HepG2 (cell line): ENCODE results near the gene PLD3. TPM values are rescaled to one million over a fixed set of nuclear protein-coding genes. Genes with fewer than 3 reads are reported as not detected.

Experiments
- AFF4 ChIP-seq: sonication (generic); formaldehyde crosslinking; IDR thresholded peaks from 2 replicates; pipeline ENCODE4 v1.4.0; 2020; ENCODE audit warnings: missing genetic modification reagents
- ARHGAP35 ChIP-seq: sonication (generic); formaldehyde crosslinking; IDR thresholded peaks from 2 replicates; pipeline ENCODE4 v1.9.0; 2022; ENCODE audit warnings: mild to moderate bottlenecking, inconsistent platforms, moderate library complexity, missing genetic modification reagents, borderline replicate concordance
- ATM ChIP-seq: fragments of 450-650 bp; IDR thresholded peaks from 2 replicates; pipeline ENCODE4 v1.7.1; 2017; ENCODE audit warnings: mild to moderate bottlenecking, borderline replicate concordance
- ELF1 ChIP-seq: sonication (generic); formaldehyde crosslinking; IDR thresholded peaks from 2 replicates; pipeline ENCODE4 v1.4.0; 2020; ENCODE audit warnings: missing genetic modification reagents
- IRF1 ChIP-seq: sonication (generic); formaldehyde crosslinking; IDR thresholded peaks from 2 replicates; pipeline ENCODE4 v1.4.0; 2020; ENCODE audit warnings: low read depth, mild to moderate bottlenecking, missing genetic modification reagents
- JARID2 ChIP-seq: sonication (generic); formaldehyde crosslinking; IDR thresholded peaks from 2 replicates; pipeline ENCODE4 v1.8.1; 2023; ENCODE audit warnings: missing genetic modification reagents, inconsistent platforms; ENCODE audit not compliant: insufficient replicate concordance
- MAX ChIP-seq: IDR thresholded peaks from 2 replicates; pipeline ENCODE4 v1.6.1; 2012; ENCODE audit warnings: inconsistent platforms
- NCOA1 ChIP-seq: sonication (generic); formaldehyde crosslinking; IDR thresholded peaks from 2 replicates; pipeline ENCODE4 v1.9.0; 2021; ENCODE audit warnings: missing genetic modification reagents
- NFAT5 ChIP-seq: sonication (generic); formaldehyde crosslinking; IDR thresholded peaks from 2 replicates; pipeline ENCODE4 v1.4.0; 2020; ENCODE audit warnings: missing genetic modification reagents
- POLR2A ChIP-seq, 2 experiments: IDR thresholded peaks; 2 replicates each; pipeline ENCODE4 v1.6.1; 2011; ENCODE audit warnings: low read depth in 2 of 2, low read length in 2 of 2, mild to moderate bottlenecking in 1 of 2, moderate library complexity in 1 of 2; ENCODE audit not compliant: insufficient read depth in 1 of 2
- REXO4 ChIP-seq: sonication (generic); formaldehyde crosslinking; IDR thresholded peaks from 2 replicates; pipeline ENCODE4 v1.8.0; 2022; ENCODE audit warnings: missing genetic modification reagents, mild to moderate bottlenecking, borderline replicate concordance
- SIN3A ChIP-seq: IDR thresholded peaks from 2 replicates; pipeline ENCODE4 v1.6.1; 2011; ENCODE audit warnings: low read depth, mild to moderate bottlenecking, control low read depth, low read length, borderline replicate concordance
- TARDBP ChIP-seq: sonication (generic); formaldehyde crosslinking; IDR thresholded peaks from 2 replicates; pipeline ENCODE4 v1.8.0; 2022; ENCODE audit warnings: mild to moderate bottlenecking, missing genetic modification reagents
- TGIF2 ChIP-seq: IDR thresholded peaks from 2 replicates; pipeline ENCODE4 v1.6.1; 2016; ENCODE audit warnings: control low read depth, missing compliant biosample characterization
- ZNF317 ChIP-seq: sonication (generic); formaldehyde crosslinking; IDR thresholded peaks from 2 replicates; pipeline ENCODE4 v1.5.0; 2020; ENCODE audit warnings: mild to moderate bottlenecking, missing genetic modification reagents
- ZNF446 ChIP-seq: sonication (generic); formaldehyde crosslinking; IDR thresholded peaks from 2 replicates; pipeline ENCODE4 v1.5.0; 2020; ENCODE audit warnings: mild to moderate bottlenecking, missing genetic modification reagents
- polyA plus RNA-seq, 8 experiments: library from polyadenylated mRNA; depleted of rRNA in 3 of 8; stranded (reverse) in 7 of 8; unstranded in 1 of 8; fragments of >200 nt; fragmentation: Illumina TruSeq in 4 of 8; extraction: Trizol in 4 of 8; gene quantifications; 2 replicates each; pipeline versions ENCODE4 v1.2.1 to v1.2.3, GENCODE V29; 2011 to 2016; ENCODE audit warnings: low read depth in 4 of 8, missing spikeins in 1 of 8, mixed read lengths in 1 of 8; ENCODE audit not compliant: insufficient read depth in 1 of 8
- total RNA-seq, 5 experiments: library from RNA; depleted of rRNA; stranded (reverse); fragments of >200 nt; fragmentation: Illumina TruSeq; extraction: Trizol; gene quantifications; 2 replicates each; pipeline ENCODE4 v1.2.3, GENCODE V29; 2016; ENCODE audit warnings: low read depth in 1 of 5

The PLD3 gene
- total and polyA plus RNA-seq, 2 of the 13 experiments (the other 11 are each of a cell fraction or from before 2014, with no cell fraction given), result 45.7 to 164 TPM

- TF ChIP-seq NFAT5 (no peak), NCOA1 (CRISPR knock-in tag) (no peak), SIN3A (peak; percentile 43; the same call in 1 of the 2 replicates), REXO4 (CRISPR knock-in tag) (no peak), ATM (no peak), ARHGAP35 (CRISPR knock-in tag) (no peak), MAX (peak; percentile 82), ZNF317 (CRISPR knock-in tag) (no peak), JARID2 (CRISPR knock-in tag) (no peak), TARDBP (CRISPR knock-in tag) (0 out of 2 replicates have a peak, but pooled peaks have one; percentile 61), TGIF2 (CRISPR knock-in tag) (peak; percentile 90), AFF4 (CRISPR knock-in tag) (no peak), POLR2A (IDR thresholded peaks at IDR 0.05; ENCODE audit: insufficient read depth in 1 of 2, low read depth in 2 of 2, low read length in 2 of 2) (peak; percentile 81 to 92), IRF1 (no peak), ELF1 (CRISPR knock-in tag) (peak; percentile 77), ZNF446 (no peak)
These were observed at the start of gene PLD3, which contains the start of gene C19orf47 (continued) for GRCh38 chr19:40348125-40348913.
